Measurements from ENCODE around the gene PRELP.

- no peak for TF ChIP-seq CTCF (IDR thresholded peaks at IDR 0.05 in 8 of 11, conservative IDR thresholded peaks at IDR 0.05 in 3 of 11)
- TF ChIP-seq POLR2AphosphoS5 (IDR thresholded peaks at IDR 0.05), result no peak
- no peak for TF ChIP-seq POLR2A (IDR thresholded peaks at IDR 0.05)
These were observed 40.0 kb upstream of the PRELP start for GRCh38 chr1:203435615-203436014.

All from spleen (tissue), 7 donors.